RKO (cell line): Measurements from ENCODE around the gene PIP4K2C.

ENCODE experiments used
- DNase-seq: peaks from one replicate; pipeline ENCODE4 v3.0.0-alpha.2; 2016; ENCODE audit warnings: low spot score

PIP4K2C gene

GRCh38 chr12:57590864-57591781, at the start of gene PIP4K2C:
Gene PIP4K2C, plus strand, starts transcription at chr12:57591192. Its CDS starts 98 bp downstream, at chr12:57591290.
- peak; percentile 83 for DNase-seq

- no peak for DNase-seq
These were observed 49.3 kb upstream of the PIP4K2C start for GRCh38 chr12:57541717-57542116.

GRCh38 chr12:57543581-57543980, 47.4 kb upstream of the PIP4K2C start:
- no peak for DNase-seq

DNA sequence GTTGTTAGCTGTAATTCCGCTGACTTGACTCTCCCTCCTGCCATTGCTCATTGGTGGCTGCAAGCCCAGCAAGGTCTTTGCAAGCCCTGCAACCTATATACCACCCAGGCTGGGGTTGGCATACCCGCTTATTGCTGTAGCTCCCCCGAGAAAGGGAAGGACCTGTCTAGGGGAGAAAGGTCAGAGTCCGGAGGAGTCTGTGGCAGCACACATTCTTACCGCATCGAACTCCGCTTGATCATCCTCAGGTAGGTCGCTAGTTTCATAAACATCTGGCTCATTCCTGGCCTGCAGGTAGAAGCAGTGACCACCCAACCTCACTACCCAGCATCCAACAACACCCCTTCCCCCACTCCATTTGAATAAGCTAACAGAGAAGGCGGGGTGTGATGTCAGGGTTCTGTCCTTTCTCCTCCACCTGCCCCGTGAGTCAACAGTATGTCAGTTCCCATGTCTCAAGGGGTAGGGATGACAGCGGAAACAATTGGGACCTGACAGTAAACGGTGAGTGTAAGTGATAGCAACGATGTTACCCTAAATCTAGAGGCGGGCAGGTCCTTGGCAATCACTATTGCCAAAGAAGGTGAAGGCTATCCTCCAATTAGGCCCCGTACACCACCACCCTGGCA, 45.1 kb upstream of the PIP4K2C start:
- DNase-seq: peak; percentile 79

DNA sequence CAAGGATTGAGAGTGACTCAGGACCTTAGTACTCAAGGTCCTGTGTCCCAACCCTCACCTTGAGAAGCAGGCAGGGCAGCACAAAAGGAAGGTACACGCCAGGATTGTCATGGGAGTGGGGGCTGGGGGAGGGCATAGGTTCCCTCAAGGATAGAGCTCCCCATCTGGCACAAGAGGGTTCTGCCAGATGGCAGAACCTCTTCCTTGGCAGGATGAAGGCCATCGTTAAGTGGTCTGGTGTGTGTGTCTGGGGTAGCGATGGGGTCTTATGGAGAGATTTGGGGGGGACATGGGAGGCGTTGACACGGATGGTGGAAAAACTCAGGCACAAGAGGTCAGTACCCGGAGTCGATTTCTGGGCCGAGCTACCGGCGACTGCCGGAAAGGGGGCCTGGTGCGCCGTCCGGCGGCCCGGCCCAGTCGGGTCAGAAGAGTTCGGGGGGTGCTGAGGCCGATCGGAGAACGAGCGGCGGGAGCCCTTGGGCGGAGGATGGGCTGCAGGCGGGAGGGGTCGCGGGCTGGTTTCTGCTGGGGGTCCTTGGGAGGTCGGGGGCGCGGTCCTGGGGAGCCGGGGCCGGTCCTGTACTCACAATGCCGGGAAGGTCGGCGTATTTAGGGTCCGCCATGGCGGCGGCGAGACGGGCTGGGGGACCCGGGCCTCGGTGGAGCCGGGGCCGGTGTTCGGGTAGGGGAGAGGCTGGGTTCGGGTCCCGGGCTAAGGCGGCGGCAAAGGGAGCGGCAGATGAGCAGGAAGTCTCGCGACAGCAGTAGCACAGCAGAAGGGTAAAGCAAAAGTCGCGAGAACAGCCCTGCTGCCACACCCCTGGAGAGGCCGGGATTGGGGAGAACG, 44.3 kb upstream of the PIP4K2C start, which contains the start of gene DCTN2:
TSS of gene DCTN2 (minus strand) at position 755 of the 850 bp plus-strand sequence. CDS start at position 626, 129 bp downstream.
- peak; percentile 98 for DNase-seq

DNA sequence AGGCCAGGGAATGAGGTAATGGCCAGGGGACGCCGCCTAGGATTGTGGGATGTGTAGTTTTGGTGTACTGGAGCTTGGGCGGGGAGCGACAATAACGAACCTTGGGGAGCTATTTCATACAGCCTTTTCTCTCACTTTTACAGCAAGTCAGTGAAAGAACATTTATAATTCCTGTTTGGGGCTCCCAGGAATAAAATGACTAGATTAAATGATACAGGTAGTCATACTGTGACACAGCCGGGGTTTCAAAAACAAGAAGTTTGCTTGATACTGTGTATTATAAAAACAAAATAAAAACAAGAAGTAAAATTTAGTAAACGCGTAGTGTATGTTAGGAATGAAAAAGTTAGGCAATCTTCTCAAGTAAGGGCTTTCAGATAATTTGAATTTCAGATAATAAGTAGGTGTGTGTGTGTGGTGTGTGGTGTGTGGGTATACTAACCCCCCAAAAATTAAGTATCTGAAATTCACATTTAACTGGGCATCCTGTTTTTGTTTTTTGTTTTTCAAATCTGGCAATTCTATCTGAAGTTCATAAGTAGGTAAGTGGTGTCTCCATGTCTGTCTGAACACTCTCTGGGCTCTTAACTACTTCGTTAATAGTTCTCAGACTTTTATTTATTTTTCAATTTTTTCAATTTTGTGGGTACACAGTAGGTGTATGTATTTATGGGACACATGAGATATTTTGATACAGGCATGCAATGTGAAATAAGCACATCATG, 43.5 kb upstream of the PIP4K2C start:
- no peak for DNase-seq

- no peak for DNase-seq
These were observed 43.0 kb upstream of the PIP4K2C start for GRCh38 chr12:57548013-57548315.

DNA sequence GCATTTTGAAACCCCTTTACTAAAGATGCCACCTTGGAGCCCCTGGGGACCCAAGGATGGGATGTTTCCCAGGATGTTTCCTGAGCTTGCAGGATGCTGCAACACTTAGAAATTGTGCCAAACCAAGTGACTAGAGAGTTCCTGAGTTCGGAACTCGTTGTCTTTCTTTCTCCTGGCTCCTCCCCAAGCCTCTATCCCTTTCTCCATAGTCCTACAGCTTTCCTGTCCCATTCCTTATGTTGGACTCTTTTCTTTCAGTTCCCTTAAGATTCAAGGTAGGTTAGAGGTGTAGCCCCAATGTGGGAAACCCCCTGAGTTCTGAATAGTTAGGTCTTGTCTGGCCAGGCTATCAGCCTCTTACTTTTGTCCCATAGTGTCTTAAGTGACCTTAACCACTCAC, 42.5 kb upstream of the PIP4K2C start:
- DNase-seq: no peak

DNA sequence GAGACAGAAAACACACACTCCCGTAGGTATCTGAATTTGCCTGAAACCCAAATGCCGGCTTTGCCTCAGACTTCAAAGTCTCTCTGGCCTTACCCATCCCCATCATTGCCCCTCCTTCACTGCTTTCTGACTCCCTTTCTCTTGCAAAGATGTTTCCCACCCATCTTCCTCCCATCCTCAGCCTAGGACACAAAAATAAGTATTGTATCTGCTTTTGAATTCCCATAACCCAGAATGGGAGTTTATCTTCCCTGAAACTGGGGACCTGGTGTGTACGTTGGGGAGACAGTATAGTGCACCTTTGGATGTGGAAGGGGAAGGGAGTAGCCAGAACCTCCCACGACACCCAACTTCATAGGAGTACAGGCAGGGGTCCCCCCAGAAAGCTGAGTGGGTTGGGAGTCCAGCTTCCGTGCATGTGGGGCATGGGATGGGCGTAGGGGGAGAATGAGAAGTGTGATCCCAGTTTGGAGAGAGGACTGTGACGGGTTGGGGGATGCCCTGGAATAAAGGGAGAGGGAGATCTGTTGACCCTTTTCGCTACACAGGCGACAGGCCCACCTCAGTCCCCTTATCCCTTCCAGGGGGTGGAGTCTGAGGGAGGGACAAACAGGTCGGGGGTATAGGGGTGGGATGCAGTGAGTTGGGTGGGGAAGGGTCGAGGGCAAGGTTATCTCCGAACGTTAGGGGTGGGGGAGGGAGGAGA, 41.6 kb upstream of the PIP4K2C start:
- DNase-seq: no peak

- no peak for DNase-seq
These were observed 40.9 kb upstream of the PIP4K2C start, which contains the start of gene KIF5A for GRCh38 chr12:57549909-57550640. Gene KIF5A, plus strand, starts transcription at chr12:57550044. Its CDS starts 228 bp downstream, at chr12:57550272.

GRCh38 chr12:57550641-57551549, 40.1 kb upstream of the PIP4K2C start:
- DNase-seq: no peak

- DNase-seq: no peak
These were observed 39.2 kb upstream of the PIP4K2C start for GRCh38 chr12:57551637-57552305.

DNA sequence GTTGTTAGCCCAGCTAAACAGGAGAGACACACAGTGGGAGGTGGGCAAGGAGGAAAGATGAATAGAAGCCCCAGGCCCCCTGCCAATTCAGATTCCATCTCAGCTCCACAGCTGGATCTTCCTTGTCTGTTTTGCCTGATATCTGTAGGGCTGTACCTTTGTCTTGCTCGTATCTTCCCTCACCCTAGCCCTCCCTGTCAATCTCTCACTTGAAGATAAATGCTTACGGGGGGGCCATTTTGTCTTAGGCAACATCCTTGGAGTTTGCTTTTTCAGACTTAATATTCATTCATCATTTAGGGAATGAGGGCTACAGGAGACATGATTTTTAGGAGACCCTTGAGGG, 38.7 kb upstream of the PIP4K2C start:
- no peak for DNase-seq

DNA sequence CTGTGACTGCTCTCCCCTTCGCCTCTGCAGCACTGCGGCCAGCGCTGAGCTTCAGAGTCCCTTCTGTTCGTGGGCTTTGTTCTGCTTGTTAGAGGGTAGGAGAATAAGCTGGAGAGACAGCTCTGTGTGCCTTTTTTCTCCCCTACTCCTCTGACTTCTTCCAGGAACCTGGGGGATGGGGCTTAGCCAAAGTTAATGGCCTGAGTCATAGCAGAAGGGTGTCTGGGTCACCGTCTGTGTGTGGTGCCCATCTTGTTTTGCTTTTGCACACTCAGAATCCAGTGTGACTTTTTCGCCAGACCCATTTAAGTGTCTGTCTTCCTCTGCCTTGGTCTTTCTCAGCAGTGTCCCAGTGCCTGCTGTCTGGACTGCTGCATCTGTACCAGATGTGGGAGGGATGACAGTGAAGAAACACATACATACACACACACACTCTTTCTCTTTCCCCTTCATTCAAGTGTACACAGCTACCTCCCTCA, 38.1 kb upstream of the PIP4K2C start:
- DNase-seq: no peak

DNA sequence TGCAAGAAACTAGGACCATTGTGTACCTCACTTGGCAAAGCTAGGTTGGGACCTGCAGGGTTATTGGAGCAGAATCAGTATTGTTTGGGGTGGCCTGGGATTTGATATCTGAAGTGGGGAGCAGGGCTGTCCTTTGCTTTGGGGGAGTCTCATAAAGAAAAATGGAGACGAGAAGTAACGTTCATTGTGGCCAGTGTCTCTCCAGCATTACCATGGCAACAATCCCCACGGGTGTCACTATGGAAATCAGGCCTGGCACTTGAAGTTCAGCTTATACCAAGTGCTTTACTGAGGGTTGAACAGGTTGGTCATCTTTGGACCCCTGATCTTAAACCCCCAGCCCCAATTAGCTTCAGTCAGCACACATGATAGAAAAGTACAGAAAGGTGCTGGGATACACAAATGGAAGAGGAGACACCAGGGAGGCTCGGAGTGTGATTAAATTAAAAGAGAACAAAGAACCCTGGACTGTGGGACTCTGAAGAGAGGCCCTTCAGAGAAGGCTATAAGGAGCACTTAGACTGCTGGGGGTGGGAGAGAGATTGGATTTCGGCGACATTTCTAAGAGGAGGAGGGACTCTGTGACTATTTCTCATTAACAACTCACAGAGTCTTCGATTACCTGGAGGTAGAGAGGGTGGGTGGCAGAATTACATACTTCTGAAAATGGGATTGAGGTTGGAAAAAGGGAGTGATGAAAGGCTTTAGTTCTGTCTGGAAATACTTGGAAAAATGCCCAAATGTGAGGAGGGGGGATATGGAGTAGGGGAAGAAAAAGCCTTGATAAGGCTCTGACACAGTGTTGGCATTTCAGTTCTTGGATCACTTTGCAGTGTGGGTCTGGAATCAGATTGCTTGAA, 37.4 kb upstream of the PIP4K2C start:
- DNase-seq: no peak

GRCh38 chr12:57554453-57554852, 36.5 kb upstream of the PIP4K2C start:
- no peak for DNase-seq

GRCh38 chr12:57554897-57555296, 36.1 kb upstream of the PIP4K2C start:
- DNase-seq: no peak

DNA sequence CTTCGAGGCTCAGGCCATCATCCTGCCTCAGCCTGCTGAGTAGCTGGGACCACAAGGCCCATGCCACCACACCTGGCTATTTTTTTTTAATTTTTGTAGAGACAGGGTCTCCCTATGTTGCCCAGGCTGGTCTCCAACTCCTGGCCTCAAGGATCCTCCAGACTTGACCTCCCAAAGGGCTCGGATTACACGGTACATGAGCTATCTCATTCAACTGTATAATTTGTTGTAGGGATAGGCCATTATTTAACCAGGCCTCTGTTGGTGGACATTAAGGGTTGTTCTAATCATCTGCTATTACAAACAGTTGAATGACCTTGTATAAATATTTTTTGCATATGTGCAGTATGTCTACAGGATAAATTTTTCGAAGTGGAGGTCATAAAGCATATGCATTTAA, 32.1 kb upstream of the PIP4K2C start:
- no peak for DNase-seq
